ENCODE results near the gene CEP20. TPM values are rescaled to one million over a fixed set of nuclear protein-coding genes. Genes with fewer than 3 reads are reported as not detected.

Gene CEP20
- total RNA-seq, 4 donors from 2014 or later = 13.5 to 33.0 (median 17.4) TPM

GRCh38 chr16:15816228-15816627, 72.2 kb downstream of the CEP20 start:
- no peak for TF ChIP-seq POLR2A (IDR thresholded peaks at IDR 0.05)
- TF ChIP-seq CTCF (IDR thresholded peaks at IDR 0.05) = no peak
- no peak for DNase-seq
- Histone ChIP-seq H3K27ac (no peak overlapping the region), H3K9me3 (peaks cover 0 to 3% (median 0%) of the 10 kb centered on the region in 4 donors), H3K27me3 (no peaks in the 10 kb centered on the region), H3K36me3 (no peaks in the 10 kb centered on the region), H3K4me3 (no peak overlapping the region), H3K4me1 (peaks cover 0 to 10% (median 0%) of the 10 kb centered on the region in 4 donors)

Small RNAs within 50 kb of the gene (small RNA-seq; reads per million reads assigned to genes)
- gene RNU6-213P = 0 reads per million in 2 donors

Other genes starting within 250 kb of the CEP20 start
- gene MARF1, start 245.4 kb downstream of the CEP20 start, total RNA-seq = 10 to 100 TPM; 39.1 to 74.3 (median 52.1) TPM
- gene NDE1, start 238.4 kb downstream of the CEP20 start, total RNA-seq = 100 to 1,000 TPM in 1 of 4 donors, 10 to 100 TPM in 3; 15.1 to 323 (median 36.1) TPM
- 100 to 1,000 TPM in 2 of 4 donors, 10 to 100 TPM in 2; 39.2 to 248 (median 131) TPM for gene MYH11, start 31.6 kb downstream of the CEP20 start, total RNA-seq
- 100 to 1,000 TPM in 1 of 4 donors, 10 to 100 TPM in 3; 17.3 to 105 (median 28.3) TPM for gene ABCC1, start 61.0 kb upstream of the CEP20 start, total RNA-seq